Measurements from ENCODE around the gene RBM8A.

The RBM8A gene

GRCh38 chr1:145912128-145912641, 15.1 kb downstream of the RBM8A start:
- no peak for DNase-seq

- DNase-seq: no peak
These were observed 18.6 kb downstream of the RBM8A start for GRCh38 chr1:145908653-145909052.

GRCh38 chr1:145906954-145907753, 20.1 kb downstream of the RBM8A start:
- no peak for DNase-seq

GRCh38 chr1:145901312-145902021, 25.8 kb downstream of the RBM8A start:
- DNase-seq: no peak

- DNase-seq: no peak
These were observed 28.5 kb downstream of the RBM8A start for GRCh38 chr1:145898756-145899155.

GRCh38 chr1:145897969-145898368, 29.3 kb downstream of the RBM8A start:
- DNase-seq: no peak

- no peak for DNase-seq
These were observed 31.8 kb downstream of the RBM8A start for GRCh38 chr1:145895471-145895870.

- no peak for DNase-seq
These were observed 33.8 kb downstream of the RBM8A start for GRCh38 chr1:145893306-145894055.

GRCh38 chr1:145892486-145893087, 34.7 kb downstream of the RBM8A start:
- DNase-seq: no peak

- DNase-seq: peak; percentile 92
These were observed 35.4 kb downstream of the RBM8A start for GRCh38 chr1:145891587-145892485.

- no peak for DNase-seq
These were observed 36.1 kb downstream of the RBM8A start for GRCh38 chr1:145891143-145891542.

GRCh38 chr1:145889722-145890121, 37.6 kb downstream of the RBM8A start:
- no peak for DNase-seq

- DNase-seq: no peak
These were observed 39.7 kb downstream of the RBM8A start for GRCh38 chr1:145887631-145888030.

GRCh38 chr1:145886816-145887215, 40.5 kb downstream of the RBM8A start:
- no peak for DNase-seq

- DNase-seq: no peak
These were observed 40.9 kb downstream of the RBM8A start for GRCh38 chr1:145886390-145886789.

GRCh38 chr1:145885738-145886287, 41.5 kb downstream of the RBM8A start, which contains the start of gene ANKRD35:
Gene ANKRD35, minus strand, starts transcription at chr1:145885866. Its CDS starts 108 bp downstream, at chr1:145885758.
- DNase-seq: peak; percentile 44

GRCh38 chr1:145884675-145885074, 42.6 kb downstream of the RBM8A start:
- no peak for DNase-seq

GRCh38 chr1:145879775-145880174, 47.5 kb downstream of the RBM8A start:
- DNase-seq: no peak

- no peak for DNase-seq
These were observed 48.6 kb downstream of the RBM8A start for GRCh38 chr1:145878724-145879123.

- no peak for DNase-seq
These were observed 49.3 kb downstream of the RBM8A start for GRCh38 chr1:145877923-145878486.

- DNase-seq: no peak
These were observed 52.6 kb downstream of the RBM8A start for GRCh38 chr1:145874646-145875045.

All from T1000 (cell line).